Breast epithelium (tissue), 4 donors: ENCODE results near the gene RFPL3. TPM values are rescaled to one million over a fixed set of nuclear protein-coding genes. Genes with fewer than 3 reads are reported as not detected.
A peak's percentile ranks its signal among the peaks of the same experiment; 100 is the strongest.

Experiments
- DNase-seq, 2 donors: peaks; one replicate each; pipeline ENCODE4 v3.0.0-alpha.2; 2019; ENCODE audit warnings: low spot score in 2 of 2
- H3K27ac ChIP-seq, 2 donors: fragments of 200-600 bp; sonication (generic) in 1 of 2; one replicate each; pipeline ENCODE4 v1.5.1; 2016 to 2019; ENCODE audit warnings: mild to moderate bottlenecking in 1 of 2
- H3K27me3 ChIP-seq, 2 donors: fragments of 200-600 bp; sonication (generic) in 1 of 2; one replicate each; pipeline versions ENCODE4 v1.5.1 to v1.6.0; 2017 to 2019; ENCODE audit warnings: control low read depth in 1 of 2, mild to moderate bottlenecking in 1 of 2
- H3K36me3 ChIP-seq: fragments of 200-600 bp; one replicate; pipeline ENCODE4 v1.5.1; 2019
- H3K4me1 ChIP-seq, 2 donors: fragments of 200-600 bp; sonication (generic); one replicate each; pipeline ENCODE4 v1.5.1; 2016 to 2019; ENCODE audit warnings: control low read depth in 1 of 2
- H3K4me3 ChIP-seq, 3 donors: fragments of 200-600 bp; sonication (generic); 1 replicate in 2 of 3; 2 replicates in 1 of 3; pipeline ENCODE4 v1.5.1; 2016 to 2019; ENCODE audit warnings: mild to moderate bottlenecking in 3 of 3, moderate library complexity in 2 of 3
- H3K9me3 ChIP-seq, 2 donors: fragments of 200-600 bp; sonication (generic) in 1 of 2; one replicate each; pipeline ENCODE4 v1.5.1; 2016 to 2019; ENCODE audit warnings: control low read depth in 1 of 2
- CTCF ChIP-seq, 3 donors: fragments of 450-650 bp; IDR thresholded peaks; one replicate each; pipeline ENCODE4 v1.5.1; 2016 to 2017; ENCODE audit warnings: antibody characterized with exemption in 3 of 3, mild to moderate bottlenecking in 3 of 3, moderate library complexity in 3 of 3
- POLR2A ChIP-seq: fragments of 450-650 bp; IDR thresholded peaks from one replicate; pipeline ENCODE4 v1.6.1; 2016; ENCODE audit warnings: antibody characterized with exemption, mild to moderate bottlenecking, moderate library complexity
- POLR2AphosphoS5 ChIP-seq, 3 donors: sonication (generic); formaldehyde crosslinking; IDR thresholded peaks; one replicate each; pipeline ENCODE4 v1.6.1; 2017; ENCODE audit warnings: antibody characterized with exemption in 3 of 3
- intact Hi-C: fragments of 100-400 bp; cut with DNase I; formaldehyde crosslinking; loops from one replicate; pipeline ENCODE4 v1.15.1; 2023; ENCODE audit warnings: low total_unique reads
- total RNA-seq, 3 donors: library from RNA; depleted of rRNA; stranded (reverse); fragments of >200 nt; gene quantifications; one replicate each; pipeline ENCODE4 v1.1.0, GENCODE V29; 2016

Gene RFPL3
- total RNA-seq, 3 donors from 2014 or later = not detected

DNA sequence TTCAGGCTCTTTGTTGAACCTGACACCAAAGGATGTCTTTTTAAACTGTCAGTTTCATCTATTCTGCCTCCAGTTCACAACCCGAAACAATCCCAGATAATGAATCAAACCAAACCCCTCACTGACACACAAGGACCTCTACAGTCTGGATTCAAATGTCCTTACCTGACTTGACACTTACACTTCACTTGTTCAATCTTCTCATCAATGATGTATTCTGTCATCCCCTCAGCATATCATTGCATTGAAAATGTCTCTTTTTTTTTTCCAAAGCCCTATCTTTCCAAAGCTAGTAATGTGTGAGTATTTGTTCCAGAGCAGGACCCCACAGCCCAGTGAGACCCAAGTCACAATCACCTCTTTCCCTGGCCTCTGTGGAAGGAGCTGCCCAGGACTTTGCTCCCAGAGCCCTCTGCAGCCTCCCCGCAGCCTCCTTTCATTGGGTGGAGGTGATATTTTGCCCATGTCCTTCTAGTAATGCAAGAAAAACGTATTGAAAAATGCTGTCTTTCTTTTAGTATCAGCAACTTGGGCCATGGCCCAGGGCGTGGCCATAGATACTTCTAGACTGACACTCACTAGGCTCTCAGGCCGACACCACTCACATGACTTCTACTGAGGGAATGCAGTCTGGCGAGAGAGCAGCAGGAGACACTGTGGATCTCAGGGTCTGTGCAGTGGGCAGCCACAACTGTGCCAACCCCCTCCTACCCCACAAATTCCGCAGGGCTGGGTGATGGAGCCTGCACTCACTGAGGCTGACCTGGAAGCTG lies 18.2 kb downstream of the RFPL3 start:
- H3K4me1 ChIP-seq = no peaks in the 10 kb centered on the region
- intact Hi-C loops = no loop called here
- H3K4me3 ChIP-seq = no peak overlapping the region
- no peak for TF ChIP-seq CTCF (IDR thresholded peaks at IDR 0.05)
- no peak for DNase-seq
- H3K36me3 ChIP-seq = no peaks in the 10 kb centered on the region
- no peaks in the 10 kb centered on the region for H3K9me3 ChIP-seq
- H3K27me3 ChIP-seq = no peaks in the 10 kb centered on the region
- H3K27ac ChIP-seq = no peak overlapping the region

GRCh38 chr22:32376681-32377080 lies 19.0 kb downstream of the RFPL3 start:
- H3K36me3 ChIP-seq = no peaks in the 10 kb centered on the region
- intact Hi-C loops = no loop called here
- TF ChIP-seq CTCF (IDR thresholded peaks at IDR 0.05) = no peak
- TF ChIP-seq POLR2A = no peak
- no peak for TF ChIP-seq POLR2AphosphoS5 (IDR thresholded peaks at IDR 0.05)
- no peak overlapping the region for H3K27ac ChIP-seq
- no peaks in the 10 kb centered on the region for H3K27me3 ChIP-seq
- no peak overlapping the region for H3K4me3 ChIP-seq
- H3K4me1 ChIP-seq = no peaks in the 10 kb centered on the region
- no peak for DNase-seq
- no peaks in the 10 kb centered on the region for H3K9me3 ChIP-seq

- no peaks in the 10 kb centered on the region for H3K4me1 ChIP-seq
- TF ChIP-seq CTCF (IDR thresholded peaks at IDR 0.05) (peak in 1 of 3 donors; percentile 38), POLR2AphosphoS5 (IDR thresholded peaks at IDR 0.05) (no peak)
- H3K27ac ChIP-seq = no peak overlapping the region
- H3K9me3 ChIP-seq = no peaks in the 10 kb centered on the region
- DNase-seq = no peak
- H3K36me3 ChIP-seq = no peaks in the 10 kb centered on the region
- no peak overlapping the region for H3K4me3 ChIP-seq
- no peaks in the 10 kb centered on the region for H3K27me3 ChIP-seq
- intact Hi-C loops = no loop called here
These were observed 21.1 kb downstream of the RFPL3 start for GRCh38 chr22:32378707-32379272.

DNA sequence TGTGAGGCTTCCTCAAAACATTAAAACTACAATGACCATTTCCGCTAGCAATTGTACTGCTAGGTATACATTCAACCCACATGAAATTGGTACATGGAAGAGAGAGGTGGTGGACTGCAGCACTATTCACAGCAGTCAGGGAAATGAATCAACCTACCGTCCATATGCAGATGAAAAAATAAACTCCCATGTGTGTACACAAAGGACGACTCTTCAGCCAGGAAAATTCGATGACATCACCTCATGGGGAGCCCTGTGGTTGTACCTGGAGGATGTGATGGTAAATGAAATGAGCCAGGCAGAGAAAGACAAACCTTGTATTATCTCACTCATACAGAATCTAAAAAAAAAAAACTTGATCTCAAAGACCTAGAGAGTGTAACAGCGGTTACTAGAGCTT lies 23.3 kb downstream of the RFPL3 start:
- no peak overlapping the region for H3K27ac ChIP-seq
- no peak overlapping the region for H3K4me3 ChIP-seq
- DNase-seq = no peak
- H3K27me3 ChIP-seq = no peaks in the 10 kb centered on the region
- no peak for TF ChIP-seq CTCF (IDR thresholded peaks at IDR 0.05)
- no peak for TF ChIP-seq POLR2A
- TF ChIP-seq POLR2AphosphoS5 (IDR thresholded peaks at IDR 0.05) = no peak
- H3K36me3 ChIP-seq = no peaks in the 10 kb centered on the region
- H3K9me3 ChIP-seq = no peaks in the 10 kb centered on the region
- intact Hi-C loops = no loop called here
- no peaks in the 10 kb centered on the region for H3K4me1 ChIP-seq

DNA sequence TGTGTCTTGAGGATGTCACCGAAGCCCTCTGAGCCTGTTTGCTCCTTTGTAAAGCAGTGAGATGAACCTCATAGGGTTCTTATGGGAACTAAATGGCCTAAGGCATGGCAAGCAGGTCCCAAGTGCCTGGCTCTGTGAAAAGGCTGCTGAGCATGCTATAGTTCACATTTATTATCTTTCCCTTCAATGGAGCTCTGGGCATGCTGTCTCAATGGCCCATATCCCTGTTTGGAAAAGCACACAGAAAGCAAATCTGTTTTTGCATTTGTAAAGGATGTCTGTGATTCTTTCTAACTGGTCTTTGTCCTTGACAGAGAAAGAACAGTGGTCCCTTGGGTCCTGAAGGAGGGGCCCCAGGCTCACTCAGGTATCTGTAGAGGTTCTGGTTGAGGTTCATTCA lies 28.0 kb downstream of the RFPL3 start:
- Histone ChIP-seq H3K4me3 (no peak overlapping the region), H3K9me3 (no peaks in the 10 kb centered on the region), H3K27me3 (no peaks in the 10 kb centered on the region), H3K36me3 (peaks cover 10% of the 10 kb centered on the region), H3K27ac (no peak overlapping the region), H3K4me1 (no peaks in the 10 kb centered on the region)
- no peak for DNase-seq
- TF ChIP-seq POLR2A (no peak), CTCF (IDR thresholded peaks at IDR 0.05) (no peak), POLR2AphosphoS5 (IDR thresholded peaks at IDR 0.05) (no peak)
- intact Hi-C loops = no loop called here
